AG20443 (cell line): ENCODE data around the gene NUP50.

Source experiments
- DNase-seq: peaks from one replicate; pipeline ENCODE4 v3.0.0; 2012; ENCODE audit warnings: low spot score, mixed read lengths

The NUP50 gene

GRCh38 chr22:45228401-45228754 is 64.7 kb downstream of the NUP50 start:
- DNase-seq, result no peak

GRCh38 chr22:45229181-45229580 is 65.5 kb downstream of the NUP50 start:
- DNase-seq, result no peak

GRCh38 chr22:45230026-45230721 is 66.4 kb downstream of the NUP50 start:
- no peak for DNase-seq

- DNase-seq, result no peak
These were observed 67.6 kb downstream of the NUP50 start for GRCh38 chr22:45231293-45231692.

- no peak for DNase-seq
These were observed 69.7 kb downstream of the NUP50 start for GRCh38 chr22:45233386-45233785.

GRCh38 chr22:45233827-45234226 is 70.1 kb downstream of the NUP50 start:
- no peak for DNase-seq

- DNase-seq, result no peak
These were observed 71.5 kb downstream of the NUP50 start for GRCh38 chr22:45235101-45235777.

- DNase-seq, result no peak
These were observed 72.2 kb downstream of the NUP50 start for GRCh38 chr22:45235851-45236342.

- no peak for DNase-seq
These were observed 73.6 kb downstream of the NUP50 start for GRCh38 chr22:45237065-45237990.
